CD4-positive, alpha-beta T cell treated with Interleukin-2 at 100 ng/mL for 4 hours (primary cell): ENCODE data around the gene SCGB1D4.

Experiments used
- DNase-seq: peaks from one replicate; pipeline ENCODE4 v3.0.0-alpha.2; 2020; ENCODE audit warnings: low spot score

The SCGB1D4 gene

GRCh38 chr11:62273789-62274275, 25.0 kb downstream of the SCGB1D4 start:
- no peak for DNase-seq

DNA sequence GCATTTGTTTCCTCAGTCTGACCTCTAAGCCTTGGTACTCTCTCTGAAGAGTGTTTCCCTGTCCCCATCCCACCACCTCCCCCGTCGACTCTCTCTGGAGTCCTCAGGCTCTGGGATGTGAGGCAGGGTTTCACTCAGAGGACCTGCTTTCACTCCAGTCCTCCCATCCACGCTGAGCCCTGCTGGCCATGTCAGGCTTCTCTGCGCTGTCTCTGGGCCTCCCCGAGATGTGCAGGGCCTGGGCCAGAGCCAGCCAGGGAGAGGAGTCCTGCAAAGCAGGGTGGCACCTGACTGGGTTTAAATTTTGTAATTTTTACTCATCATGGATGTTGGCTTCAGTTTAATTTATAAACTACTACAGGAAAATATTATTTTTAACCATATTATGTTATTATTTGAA, 25.6 kb downstream of the SCGB1D4 start:
- no peak for DNase-seq

DNA sequence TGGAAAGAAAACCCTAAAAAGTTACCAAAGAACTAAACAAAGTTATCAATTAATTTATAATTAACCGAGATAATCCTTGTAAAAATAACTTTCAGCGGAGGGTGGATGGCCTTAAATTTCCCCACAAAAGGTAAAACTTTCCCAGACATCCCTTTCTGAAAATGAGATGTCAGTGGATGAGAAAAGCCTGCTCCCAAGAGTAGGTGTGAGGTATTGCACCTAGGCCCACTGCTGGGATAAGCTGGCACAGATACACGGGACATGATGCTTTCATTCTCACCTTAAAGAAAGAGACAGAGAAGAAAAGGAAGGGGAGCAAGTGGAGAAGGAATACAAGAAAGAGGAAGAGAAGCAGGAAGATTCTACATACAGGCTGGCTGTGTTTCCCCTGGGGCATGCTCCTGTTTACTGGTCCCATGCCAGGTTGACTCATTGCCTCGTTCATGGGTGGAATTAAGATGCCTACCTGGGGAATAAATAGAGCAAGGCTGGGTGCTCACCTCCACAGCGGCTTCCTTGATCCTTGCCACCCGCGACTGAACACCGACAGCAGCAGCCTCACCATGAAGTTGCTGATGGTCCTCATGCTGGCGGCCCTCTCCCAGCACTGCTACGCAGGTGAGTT, 29.1 kb downstream of the SCGB1D4 start, which contains the start of gene SCGB2A2:
TSS of gene SCGB2A2 (plus strand) at position 505 of the 625 bp plus-strand sequence. CDS start at position 564, 59 bp downstream.
- DNase-seq: no peak

GRCh38 chr11:62267576-62267975, 31.3 kb downstream of the SCGB1D4 start:
- no peak for DNase-seq

DNA sequence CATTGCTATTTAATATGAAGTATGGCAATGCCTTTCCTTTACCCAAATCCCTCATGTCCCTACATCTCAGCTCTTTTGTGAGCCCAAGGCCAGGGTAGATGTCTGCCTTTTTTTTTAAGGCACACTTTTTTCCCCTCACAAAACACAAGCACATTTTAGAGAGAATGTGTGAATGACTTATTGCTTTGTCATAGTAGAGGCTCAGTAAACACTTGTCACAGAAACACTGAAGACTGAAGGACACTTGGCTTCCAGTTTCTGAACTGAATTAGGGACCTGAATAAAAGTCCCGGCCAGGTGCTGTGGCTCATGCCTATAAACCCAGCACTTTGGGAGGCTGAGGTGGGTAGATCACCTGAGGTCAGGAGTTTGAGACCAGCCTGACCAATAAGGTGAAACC, 31.8 kb downstream of the SCGB1D4 start:
- DNase-seq: no peak

GRCh38 chr11:62266558-62266957, 32.3 kb downstream of the SCGB1D4 start:
- DNase-seq: no peak

DNA sequence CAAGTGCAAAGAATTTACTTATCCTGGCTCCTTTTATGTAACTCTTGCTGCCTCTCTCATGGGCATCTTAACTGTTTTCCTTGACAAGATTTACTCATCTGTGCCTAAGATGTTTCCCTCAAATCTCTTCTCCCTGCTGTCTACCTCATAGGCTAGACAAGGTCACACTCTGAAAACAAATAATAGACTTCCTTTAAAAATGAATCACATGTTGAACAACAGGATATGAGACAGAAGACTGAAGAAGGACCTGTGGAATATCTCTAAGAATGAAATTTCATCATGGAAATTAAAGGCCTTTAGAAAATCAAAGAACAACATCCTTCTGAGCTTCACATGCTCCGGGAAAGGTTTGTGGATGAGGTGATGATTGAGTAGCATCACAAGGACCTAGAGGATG, 34.9 kb downstream of the SCGB1D4 start:
- no peak for DNase-seq

DNA sequence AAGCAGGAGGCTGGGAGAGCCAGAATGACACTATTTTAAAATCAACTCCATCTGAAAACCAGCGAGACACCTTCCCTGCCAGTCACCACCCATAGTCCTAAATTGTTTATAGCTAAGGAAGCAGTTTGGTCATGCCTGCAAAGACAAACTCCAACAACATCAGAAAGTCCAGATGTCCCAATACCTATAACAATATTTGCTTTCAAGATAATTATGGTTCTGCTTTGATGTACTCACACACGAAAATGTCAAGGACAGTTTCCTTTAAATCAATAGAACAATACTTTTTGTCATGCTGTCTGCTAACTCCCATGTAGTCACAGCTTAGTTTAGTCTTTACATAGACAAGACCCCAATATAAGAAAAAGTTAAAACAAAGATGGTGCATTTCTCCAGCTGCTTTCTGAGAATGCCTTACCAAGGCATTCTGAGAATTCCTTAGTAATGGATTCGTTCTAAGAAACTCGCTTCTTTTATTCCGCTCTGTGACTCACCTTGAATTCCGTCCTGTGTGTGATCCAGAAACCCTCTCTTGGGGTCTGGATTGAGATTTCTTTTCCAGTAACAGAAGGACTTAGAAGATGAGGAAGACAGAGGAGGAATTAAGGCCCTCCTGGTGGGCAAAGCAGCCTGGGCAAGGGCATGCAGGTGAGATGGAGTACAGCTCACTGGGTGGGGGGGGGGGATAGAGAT, 38.5 kb downstream of the SCGB1D4 start:
- DNase-seq: no peak

DNA sequence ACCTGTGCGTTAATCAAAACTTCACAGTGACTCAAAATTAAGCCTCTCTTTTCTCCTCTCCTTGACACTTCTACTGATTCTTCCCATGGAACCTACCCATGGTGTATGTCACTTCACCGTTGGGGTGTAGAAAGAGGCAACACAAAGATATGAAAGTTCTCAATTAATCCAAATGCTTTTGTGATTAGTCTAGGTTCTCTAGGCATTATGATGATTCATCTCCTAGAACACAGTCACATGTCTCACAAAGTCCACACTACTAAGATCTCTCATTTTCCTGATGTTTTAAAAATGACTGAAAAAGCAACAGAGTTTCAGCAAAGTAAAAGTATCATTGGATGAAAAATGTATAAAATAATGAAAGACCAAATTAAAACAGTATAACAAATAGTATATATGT, 42.6 kb downstream of the SCGB1D4 start:
- DNase-seq: no peak

DNA sequence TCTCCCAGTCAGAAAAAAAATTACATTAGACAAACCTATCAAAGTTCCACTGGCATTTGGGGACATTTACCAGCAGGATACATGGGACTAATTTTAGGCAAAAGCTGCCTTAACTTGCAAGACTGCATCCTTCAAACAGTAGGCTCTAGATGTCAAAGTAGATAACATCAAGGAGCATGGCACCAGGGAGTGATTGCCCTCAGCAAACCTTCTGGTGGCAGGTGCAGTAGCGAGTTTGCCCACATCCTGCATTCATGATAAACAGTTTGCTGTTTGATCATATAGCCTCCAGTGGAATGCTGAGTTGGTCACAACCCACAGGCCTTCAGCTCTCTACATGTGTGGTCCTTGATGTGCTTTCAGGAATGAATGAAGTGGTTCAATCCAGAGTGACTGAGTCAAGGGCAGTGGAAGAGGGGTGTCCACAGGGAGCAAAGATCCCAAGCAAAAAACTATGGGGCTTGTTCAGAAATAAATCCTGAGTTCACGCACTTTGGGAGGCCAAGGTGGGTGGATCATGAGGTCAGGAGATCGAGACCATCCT, 44.8 kb downstream of the SCGB1D4 start:
- no peak for DNase-seq

- no peak for DNase-seq
Measured at GRCh38 chr11:62251698-62252097, 47.2 kb downstream of the SCGB1D4 start.
